Measurements from ENCODE around the gene ATP8A1.
A peak's percentile ranks its signal among the peaks of the same experiment; 100 is the strongest.
"Not testable (repeated sequence)": the region's sequence is repeated elsewhere in the genome, so short reads cannot be mapped to it uniquely, and the experiment has no call there.

ATP8A1 gene

GRCh38 chr4:42656944-42657792, at the start of gene ATP8A1:
Gene ATP8A1, minus strand, starts transcription at chr4:42657105. Its CDS starts 232 bp downstream, at chr4:42656873.
- DNase-seq: peak; percentile 72

DNA sequence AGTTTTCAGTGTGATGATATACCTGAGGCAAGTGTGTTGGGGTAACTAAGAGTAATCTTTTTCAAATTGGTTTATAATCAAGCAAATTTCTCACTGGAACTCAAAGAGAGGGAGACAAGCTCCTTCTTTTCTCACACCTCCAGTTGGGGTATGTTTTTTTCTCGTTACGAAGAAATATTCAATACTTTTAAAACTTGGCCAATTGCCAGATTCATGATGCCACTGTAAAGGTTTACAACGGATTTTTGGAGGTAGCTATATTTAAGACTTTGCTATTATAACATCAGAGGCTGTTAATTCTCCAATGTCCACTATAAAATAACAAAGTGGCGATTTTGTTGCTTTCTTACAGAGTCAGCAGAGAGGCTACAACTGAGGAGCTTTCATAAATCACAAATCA, 49.2 kb upstream of the ATP8A1 start:
- no peak for DNase-seq

DNA sequence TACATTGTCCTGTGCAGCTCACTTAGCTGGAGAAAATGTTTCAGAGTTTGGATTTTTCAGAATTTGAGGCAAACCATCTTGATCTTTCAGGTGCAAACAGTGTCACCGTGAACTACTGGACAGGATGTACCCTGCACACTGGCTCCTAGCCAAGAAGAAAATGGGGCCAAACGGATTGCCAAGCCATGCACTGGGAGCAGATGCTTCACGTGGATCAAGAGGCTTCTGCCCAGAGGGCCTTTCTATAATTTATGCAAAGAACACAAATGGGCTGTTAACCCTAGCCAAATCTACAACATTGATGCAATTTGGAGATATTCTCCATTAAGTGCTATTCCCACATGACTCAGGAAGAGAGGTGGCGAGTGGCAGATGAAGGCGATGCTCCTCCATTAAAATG, 46.9 kb upstream of the ATP8A1 start:
- DNase-seq: no peak

DNA sequence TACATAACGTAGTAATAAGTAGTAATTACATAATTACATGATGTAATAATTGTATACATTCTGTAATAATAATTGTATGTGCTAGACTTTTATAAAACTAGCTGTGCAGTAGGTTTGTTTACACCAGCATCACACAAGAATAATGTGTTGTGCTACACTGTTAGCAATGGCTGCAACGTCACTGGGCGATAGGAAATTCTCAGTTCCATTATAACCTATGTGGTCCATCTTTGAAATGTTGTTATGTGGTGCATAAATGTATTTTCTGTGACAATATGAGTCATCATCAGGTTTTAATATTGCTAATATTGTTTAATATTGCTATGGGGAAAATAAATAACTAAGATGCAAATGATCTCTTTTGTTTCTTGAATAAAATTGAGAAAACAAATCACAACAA, 46.0 kb upstream of the ATP8A1 start:
- no peak for DNase-seq

GRCh38 chr4:42701780-42702179, 44.9 kb upstream of the ATP8A1 start:
- DNase-seq: not testable (repeated sequence)

DNA sequence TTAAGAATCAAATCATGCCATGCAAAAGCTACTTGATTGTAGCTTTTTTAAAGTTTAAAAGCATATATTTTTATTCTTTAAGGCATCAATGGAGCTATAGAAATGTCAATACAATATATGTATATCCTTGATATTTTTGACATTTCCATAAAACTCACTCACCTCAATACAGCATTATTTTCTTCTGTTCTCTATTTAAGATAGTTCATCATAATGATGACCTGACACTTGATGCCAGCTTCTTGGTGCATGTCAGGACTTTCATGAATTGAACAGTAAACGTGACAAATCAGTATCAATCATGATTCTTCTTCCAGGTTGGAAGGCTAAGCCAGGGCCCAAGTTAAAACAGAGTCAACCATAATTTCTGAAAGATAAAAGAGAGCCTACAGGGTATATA, 33.6 kb upstream of the ATP8A1 start:
- no peak for DNase-seq

DNA sequence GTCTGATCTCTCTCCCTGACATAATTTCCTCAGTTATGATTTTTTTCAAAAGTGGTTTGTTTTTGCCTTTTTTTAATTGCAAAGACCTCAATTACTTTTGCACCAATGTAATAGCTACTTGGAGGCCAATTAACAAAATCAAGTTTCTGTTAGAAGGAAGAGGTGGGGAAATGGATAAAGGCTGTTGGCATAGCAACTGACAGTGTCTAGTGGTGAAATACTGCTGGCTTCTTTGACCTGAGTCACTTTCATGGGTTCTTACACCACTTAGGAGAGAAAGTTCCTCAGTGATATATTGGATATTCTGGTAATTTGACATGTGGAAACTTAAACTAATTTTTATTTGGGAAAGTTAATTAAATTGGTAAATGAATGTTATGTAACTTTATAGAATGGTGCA, 26.5 kb upstream of the ATP8A1 start:
- DNase-seq: no peak

DNA sequence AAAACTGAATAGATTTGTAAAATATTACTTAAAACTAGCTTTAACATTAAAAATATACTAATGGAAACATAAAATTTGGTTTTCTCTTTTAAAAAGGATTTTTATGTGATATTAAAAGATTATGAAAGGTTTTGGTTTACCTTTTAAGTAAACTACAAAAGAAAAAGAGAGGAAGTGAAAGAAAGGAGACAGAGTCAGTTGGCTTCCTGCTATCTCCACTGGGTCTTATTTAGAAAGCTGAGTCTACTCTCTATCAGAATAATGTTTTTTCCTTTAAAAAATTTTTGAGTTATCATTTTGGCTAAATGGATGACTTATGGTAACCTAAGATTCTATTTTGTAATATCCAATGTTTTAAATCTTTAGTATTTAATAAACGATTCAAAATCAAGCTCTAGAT, 21.6 kb upstream of the ATP8A1 start:
- no peak for DNase-seq

- DNase-seq: no peak
Observed at GRCh38 chr4:42676066-42676951, 19.4 kb upstream of the ATP8A1 start.

DNA sequence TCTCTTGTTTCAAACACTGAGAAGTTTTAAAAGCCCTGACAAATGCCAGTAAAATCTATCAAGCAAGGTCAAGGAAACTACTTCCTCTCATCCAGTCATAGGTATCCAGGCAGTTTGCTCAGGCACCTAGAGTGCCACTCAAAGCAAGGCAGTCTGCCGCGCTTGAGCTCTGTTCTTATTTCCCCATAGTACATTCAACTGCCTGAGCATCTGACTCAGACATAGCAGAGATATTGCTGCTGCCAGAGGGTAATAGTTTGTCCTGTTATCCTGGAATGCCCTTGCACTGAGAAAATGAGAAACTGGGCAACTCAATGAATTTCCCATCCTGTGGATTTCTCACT, 16.1 kb upstream of the ATP8A1 start:
- DNase-seq: no peak

- no peak for DNase-seq
Observed at GRCh38 chr4:42672359-42673081, 15.6 kb upstream of the ATP8A1 start.

DNA sequence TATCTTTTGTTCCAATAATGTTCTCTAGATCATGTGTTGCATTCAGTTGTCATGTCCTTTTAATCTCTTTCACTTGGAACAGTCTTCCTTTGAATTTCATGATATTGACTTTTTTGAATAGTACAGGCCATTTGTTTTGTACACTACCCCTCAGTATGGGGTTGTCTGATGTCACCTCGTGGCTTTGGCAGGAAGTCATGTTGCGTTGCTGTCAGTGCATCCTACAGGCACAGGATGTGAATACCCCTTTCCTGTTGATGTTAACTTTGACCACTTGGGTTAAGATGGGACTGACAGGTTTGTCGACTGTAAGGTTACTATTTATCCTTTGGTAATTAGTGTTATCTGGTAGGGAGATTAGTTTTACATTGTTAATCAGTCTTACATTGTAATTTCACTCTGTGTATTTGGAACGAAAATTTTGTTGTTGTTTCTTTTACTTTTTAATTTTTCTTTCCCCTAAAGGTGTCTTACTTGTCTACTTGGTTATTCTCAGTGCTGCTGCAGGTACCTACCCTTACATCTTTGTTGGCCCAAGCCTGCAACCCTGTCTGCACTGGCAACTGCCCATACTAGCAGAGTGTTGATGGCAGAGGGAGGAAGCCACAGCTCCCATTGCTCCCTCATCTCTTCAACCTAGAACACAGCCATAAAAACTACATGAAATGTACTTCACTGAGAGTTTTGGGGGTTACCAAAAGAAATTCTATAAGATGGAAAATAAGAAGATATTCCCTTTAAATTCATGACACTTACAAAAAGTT, 14.7 kb upstream of the ATP8A1 start:
- DNase-seq: no peak

- no peak for DNase-seq
Observed at GRCh38 chr4:42658261-42658660, 1.4 kb upstream of the ATP8A1 start.

DNA sequence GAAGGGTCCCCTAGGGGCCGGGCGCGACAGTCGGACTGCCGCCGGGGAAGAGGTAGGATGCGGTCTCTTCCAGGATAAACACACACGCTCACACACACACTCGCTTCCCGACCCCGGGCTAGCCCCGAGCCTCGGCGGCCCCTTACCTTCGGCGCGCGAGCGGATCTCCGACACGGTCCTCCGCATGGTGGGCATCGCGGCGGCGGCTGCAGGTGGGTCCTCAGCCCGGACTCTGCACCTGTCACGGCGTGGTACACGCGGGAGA, 294 bp downstream of the ATP8A1 start:
- no peak for DNase-seq

DNA sequence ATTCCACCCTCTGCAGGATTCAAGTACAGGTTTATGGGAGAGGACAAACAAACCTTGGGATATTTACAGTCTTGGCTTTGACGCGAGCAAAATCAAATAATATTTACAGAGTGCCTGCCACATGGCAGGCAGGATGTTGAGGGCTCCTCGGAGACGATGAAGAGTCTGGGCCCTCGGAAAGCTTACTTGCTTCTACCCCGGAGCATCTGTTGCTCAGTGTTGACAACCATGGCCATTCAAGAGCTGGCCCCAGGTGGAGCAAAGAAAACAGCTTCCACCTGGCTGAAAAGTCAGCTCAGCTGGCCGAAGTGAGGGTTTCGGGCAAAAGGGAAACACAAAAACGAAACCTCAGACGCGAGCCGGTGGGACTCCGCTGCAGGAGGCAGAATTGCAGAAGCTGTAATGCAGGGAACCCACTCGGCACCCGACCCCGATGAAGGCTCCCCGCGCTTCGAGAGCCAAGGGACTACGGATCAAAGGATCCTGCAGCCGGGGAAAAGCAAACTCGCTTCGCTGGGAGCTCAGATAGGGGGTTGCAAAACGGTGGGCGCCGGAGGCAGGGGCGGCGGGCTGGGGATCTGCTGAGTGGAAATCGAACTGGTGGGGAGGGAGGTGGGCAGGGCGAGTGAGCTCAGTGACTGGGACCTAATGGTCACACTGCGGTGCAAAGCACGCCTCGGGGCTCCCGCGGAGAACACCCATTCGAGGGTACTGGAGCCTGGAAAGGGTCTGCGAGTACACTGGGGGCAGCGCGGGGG, 805 bp downstream of the ATP8A1 start:
- peak; percentile 14 for DNase-seq

DNA sequence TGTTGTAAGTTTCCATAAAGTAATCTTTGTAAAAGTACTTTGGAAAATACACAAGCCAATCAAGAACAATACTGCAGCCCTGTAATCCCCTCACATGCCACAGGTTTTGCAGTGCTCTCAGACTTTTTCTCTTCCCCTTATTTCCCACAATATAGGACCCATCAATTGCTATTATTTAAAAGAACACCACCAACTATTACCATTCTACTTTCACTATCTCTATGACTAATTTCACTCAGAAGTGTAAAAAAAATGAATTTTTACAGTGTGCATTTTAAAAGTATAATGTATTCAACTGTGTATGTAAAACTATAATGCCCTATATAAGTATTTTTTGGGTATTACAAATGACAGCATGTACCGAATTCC, 1.7 kb downstream of the ATP8A1 start:
- DNase-seq: no peak

DNA sequence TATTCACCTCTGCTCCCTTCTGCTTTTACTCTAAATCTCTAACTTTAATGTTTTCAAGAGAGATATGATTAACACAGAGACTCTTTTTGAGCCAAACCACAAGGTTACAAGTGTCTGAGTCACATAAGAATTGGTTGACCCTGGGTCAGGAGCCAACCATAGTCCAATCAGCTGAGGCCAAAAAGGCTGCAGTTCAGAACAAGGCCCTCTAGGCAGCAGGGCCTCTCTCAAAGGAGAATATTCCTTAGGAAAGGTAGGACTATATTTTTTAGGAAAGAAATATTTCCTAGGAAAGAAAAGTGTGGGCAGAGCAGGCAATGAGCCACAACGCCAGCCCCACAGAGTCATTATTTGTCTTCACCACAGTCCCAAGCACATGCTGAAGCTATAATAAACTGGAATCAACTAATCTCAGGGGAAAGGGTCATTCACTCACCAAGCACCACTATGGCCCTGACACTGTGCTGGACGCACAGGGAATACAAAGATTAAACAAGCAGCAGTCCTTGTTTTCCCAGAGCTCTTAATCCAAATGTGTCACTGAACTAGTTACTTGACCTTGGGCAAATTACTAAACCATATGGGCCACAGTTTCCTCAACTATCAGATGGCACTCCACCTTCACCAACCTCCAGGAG, 2.2 kb downstream of the ATP8A1 start:
- DNase-seq: no peak

- no peak for DNase-seq
Observed at GRCh38 chr4:42653626-42654560, 3.0 kb downstream of the ATP8A1 start.

DNA sequence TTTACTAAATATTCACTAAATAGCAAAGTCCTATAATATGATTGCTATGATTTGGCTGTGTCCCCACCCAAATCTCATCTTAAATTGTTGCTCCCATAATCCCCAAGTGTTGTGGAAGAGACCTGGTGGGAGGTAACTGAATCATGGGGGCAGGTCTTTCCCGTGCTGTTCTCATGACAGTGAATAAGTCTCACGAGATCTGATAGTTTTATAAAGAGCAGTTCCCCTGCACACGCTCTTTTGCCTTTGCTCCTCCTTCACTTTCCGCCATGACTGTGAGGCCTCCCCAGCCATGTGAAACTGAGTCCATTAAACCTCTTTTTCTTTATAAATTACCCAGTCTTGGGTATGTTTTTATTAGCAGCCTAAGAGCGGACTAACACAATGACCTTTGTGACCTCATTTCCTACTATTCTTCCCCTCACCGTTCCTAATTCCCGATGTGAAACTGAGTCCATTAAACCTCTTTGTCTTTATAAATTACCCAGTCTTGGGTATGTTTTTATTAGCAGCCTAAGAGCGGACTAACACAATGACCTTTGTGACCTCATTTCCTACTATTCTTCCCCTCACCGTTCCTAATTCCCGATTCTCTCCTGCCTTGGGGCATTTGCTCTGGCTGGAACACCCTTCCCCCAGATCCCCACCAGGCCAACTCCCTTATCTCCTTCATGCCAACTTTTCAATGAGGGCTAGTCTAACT, 4.2 kb downstream of the ATP8A1 start:
- not testable (repeated sequence) for DNase-seq

- no peak for DNase-seq
Observed at GRCh38 chr4:42649870-42650269, 7.0 kb downstream of the ATP8A1 start.
